ENCODE measurements around the gene LRP8.

DNA sequence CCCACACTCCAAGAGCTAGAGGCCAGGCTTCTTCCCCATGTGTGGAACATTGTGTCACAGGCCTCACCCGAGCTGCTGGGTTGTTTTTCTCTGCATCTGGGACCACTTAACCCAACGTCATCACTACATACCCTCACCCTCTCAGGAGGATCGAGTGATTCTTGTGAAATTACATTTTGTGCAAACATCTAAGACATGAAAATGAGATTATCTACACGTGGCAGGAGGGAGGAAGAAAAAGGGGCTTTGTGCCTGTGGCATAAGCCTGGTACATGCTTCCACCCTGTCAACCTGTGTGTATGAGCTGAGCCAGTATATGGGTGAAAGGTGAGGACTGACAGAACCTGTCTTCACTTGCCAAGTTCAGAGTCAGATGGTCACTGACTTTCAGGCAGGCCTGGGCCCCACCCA lies 129.6 kb downstream of the LRP8 start:
- TF ChIP-seq, protein P1, sequence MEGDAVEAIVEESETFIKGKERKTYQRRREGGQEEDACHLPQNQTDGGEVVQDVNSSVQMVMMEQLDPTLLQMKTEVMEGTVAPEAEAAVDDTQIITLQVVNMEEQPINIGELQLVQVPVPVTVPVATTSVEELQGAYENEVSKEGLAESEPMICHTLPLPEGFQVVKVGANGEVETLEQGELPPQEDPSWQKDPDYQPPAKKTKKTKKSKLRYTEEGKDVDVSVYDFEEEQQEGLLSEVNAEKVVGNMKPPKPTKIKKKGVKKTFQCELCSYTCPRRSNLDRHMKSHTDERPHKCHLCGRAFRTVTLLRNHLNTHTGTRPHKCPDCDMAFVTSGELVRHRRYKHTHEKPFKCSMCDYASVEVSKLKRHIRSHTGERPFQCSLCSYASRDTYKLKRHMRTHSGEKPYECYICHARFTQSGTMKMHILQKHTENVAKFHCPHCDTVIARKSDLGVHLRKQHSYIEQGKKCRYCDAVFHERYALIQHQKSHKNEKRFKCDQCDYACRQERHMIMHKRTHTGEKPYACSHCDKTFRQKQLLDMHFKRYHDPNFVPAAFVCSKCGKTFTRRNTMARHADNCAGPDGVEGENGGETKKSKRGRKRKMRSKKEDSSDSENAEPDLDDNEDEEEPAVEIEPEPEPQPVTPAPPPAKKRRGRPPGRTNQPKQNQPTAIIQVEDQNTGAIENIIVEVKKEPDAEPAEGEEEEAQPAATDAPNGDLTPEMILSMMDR (IDR thresholded peaks at IDR 0.05), result no peak
- TF ChIP-seq POLR2A (IDR thresholded peaks at IDR 0.05) (no peak), POLR2AphosphoS5 (IDR thresholded peaks at IDR 0.05) (peak in 1 of 3 donors; percentile 53), EP300 (IDR thresholded peaks at IDR 0.05) (no peak)

All from stomach (tissue), 4 donors.